ENCODE data around the gene PRKAG2.

PRKAG2 gene

GRCh38 chr7:151857412-151857811 lies 19.5 kb downstream of the PRKAG2 start:
- H3K4me3 ChIP-seq (replicated peaks in 1 of 2; ENCODE audit: low read depth in 2 of 2, low read length in 2 of 2): no peak overlapping the region
- TF ChIP-seq CTCF (IDR thresholded peaks at IDR 0.05; ENCODE audit: low read depth, low read length): no peak
- no peak for DNase-seq (ENCODE audit: low read depth in 2 of 2)

- no peak overlapping the region for H3K4me3 ChIP-seq (replicated peaks in 1 of 2; ENCODE audit: low read depth in 2 of 2, low read length in 2 of 2)
- no peak for TF ChIP-seq CTCF (IDR thresholded peaks at IDR 0.05; ENCODE audit: low read depth, low read length)
- DNase-seq (ENCODE audit: low read depth in 2 of 2): no peak
Observed at GRCh38 chr7:151856516-151856915, 20.4 kb downstream of the PRKAG2 start.

- DNase-seq (ENCODE audit: low read depth in 2 of 2): no peak
- no peak overlapping the region for H3K4me3 ChIP-seq (replicated peaks in 1 of 2; ENCODE audit: low read depth in 2 of 2, low read length in 2 of 2)
- no peak for TF ChIP-seq CTCF (IDR thresholded peaks at IDR 0.05; ENCODE audit: low read depth, low read length)
Observed at GRCh38 chr7:151856098-151856497, 20.8 kb downstream of the PRKAG2 start.

GRCh38 chr7:151854720-151855071 lies 22.2 kb downstream of the PRKAG2 start:
- TF ChIP-seq CTCF (IDR thresholded peaks at IDR 0.05; ENCODE audit: low read depth, low read length): no peak
- no peak for DNase-seq (ENCODE audit: low read depth in 2 of 2)
- H3K4me3 ChIP-seq (replicated peaks in 1 of 2; ENCODE audit: low read depth in 2 of 2, low read length in 2 of 2): no peak overlapping the region

GRCh38 chr7:151853896-151854719 lies 22.8 kb downstream of the PRKAG2 start:
- no peak overlapping the region for H3K4me3 ChIP-seq (replicated peaks in 1 of 2; ENCODE audit: low read depth in 2 of 2, low read length in 2 of 2)
- no peak for DNase-seq (ENCODE audit: low read depth in 2 of 2)
- TF ChIP-seq CTCF (IDR thresholded peaks at IDR 0.05; ENCODE audit: low read depth, low read length): no peak

GRCh38 chr7:151852486-151853396 lies 24.2 kb downstream of the PRKAG2 start:
- no peak overlapping the region for H3K4me3 ChIP-seq (replicated peaks in 1 of 2; ENCODE audit: low read depth in 2 of 2, low read length in 2 of 2)
- TF ChIP-seq CTCF (IDR thresholded peaks at IDR 0.05; ENCODE audit: low read depth, low read length): no peak
- no peak for DNase-seq (ENCODE audit: low read depth in 2 of 2)
